HepG2 (cell line): Measurements from ENCODE around the gene CDK14. TPM values are rescaled to one million over a fixed set of nuclear protein-coding genes. Genes with fewer than 3 reads are reported as not detected.

Source experiments
- ATAC-seq: fragments of 200-7000 bp; cut with Tn5 transposase; 3 replicates; pipeline ENCODE4 v1.9.1; 2020; ENCODE audit warnings: mild to moderate bottlenecking, moderate library complexity
- BruUV-seq: library from RNA; stranded (reverse); fragments of 400-500 nt; replicated peaks from 2 replicates; lab custom pipeline; 2021; lab: Mats Ljungman, UMichigan
- CTCF ChIA-PET: fragments of 300-600 bp; formaldehyde crosslinking; extraction: SDS; loops from one replicate; lab custom pipeline; 2021; ENCODE audit warnings: low total read pairs, inconsistent platforms, low intra/inter-chr PET ratio; lab: Yijun Ruan, JAX
- POLR2A ChIA-PET: fragments of 350-600 bp; sonication (Branson Sonifier 250); formaldehyde crosslinking; loops from one replicate; lab custom pipeline; 2020; ENCODE audit warnings: antibody characterized with exemption, inconsistent platforms; lab: Yijun Ruan, JAX
- DNase-seq: peaks from one replicate; pipeline ENCODE4 v3.0.0-alpha.2; 2015; ENCODE audit warnings: low spot score
- FAIRE-seq: peaks from 3 replicates; lab custom pipeline; 2011; peaks lifted over from hg19 to GRCh38; lab: Jason Lieb, UNC
- H2AFZ ChIP-seq: one replicate; pipeline ENCODE4 v1.6.1; 2011; ENCODE audit warnings: low read length, inconsistent platforms
- H3K27ac ChIP-seq: fragments of 300-600 bp; 3 replicates; pipeline ENCODE4 v1.8.0; 2011; ENCODE audit warnings: mixed run types, mild to moderate bottlenecking, mixed read lengths, low read length, inconsistent platforms; ENCODE audit not compliant: insufficient read depth; ENCODE audit errors: extremely low read length
- H3K27me3 ChIP-seq, 2 experiments: fragments of 200-600 bp in 1 of 2; 2 replicates in 1 of 2; 3 replicates in 1 of 2; pipeline versions ENCODE4 v1.6.0 to v1.8.0; 2011; ENCODE audit warnings: low read length in 2 of 2, mild to moderate bottlenecking in 2 of 2, moderate library complexity in 2 of 2, inconsistent platforms in 1 of 2; ENCODE audit not compliant: insufficient read depth in 2 of 2, control insufficient read depth in 1 of 2
- H3K36me3 ChIP-seq, 2 experiments: fragments of 200-600 bp in 1 of 2; replicated peaks in 1 of 2; 2 replicates in 1 of 2; 3 replicates in 1 of 2; pipeline versions ENCODE4 v1.5.1 to v1.8.0; 2011; ENCODE audit warnings: low read length in 2 of 2, inconsistent platforms in 1 of 2; ENCODE audit not compliant: insufficient read depth in 2 of 2, control insufficient read depth in 1 of 2
- H3K4me1 ChIP-seq: 2 replicates; pipeline ENCODE4 v1.5.1; 2012; ENCODE audit warnings: low read length, inconsistent platforms; ENCODE audit not compliant: insufficient read depth
- H3K4me2 ChIP-seq: 2 replicates; pipeline ENCODE4 v1.6.0; 2011; ENCODE audit warnings: low read depth, low read length, inconsistent platforms
- H3K4me3 ChIP-seq, 3 experiments: fragments of 200-600 bp in 1 of 3; sonication (generic), shearing (Covaris generic) in 1 of 3; replicated peaks in 1 of 3; 2 replicates each; pipeline ENCODE4 v1.5.1; 2011 to 2016; ENCODE audit warnings: low read length in 3 of 3, inconsistent platforms in 2 of 3, low read depth in 2 of 3, mild to moderate bottlenecking in 2 of 3, control low read depth in 1 of 3, mixed read lengths in 1 of 3; ENCODE audit not compliant: insufficient read depth in 1 of 3
- H3K79me2 ChIP-seq: one replicate; pipeline ENCODE4 v1.6.1; 2011; ENCODE audit warnings: low read length, inconsistent platforms; ENCODE audit not compliant: insufficient read depth
- H3K9ac ChIP-seq: 2 replicates; pipeline ENCODE4 v1.6.0; 2011; ENCODE audit warnings: mild to moderate bottlenecking, low read depth, low read length, inconsistent platforms; ENCODE audit not compliant: insufficient read depth
- H3K9me3 ChIP-seq: 2 replicates; pipeline ENCODE4 v1.5.1; 2012; ENCODE audit warnings: mild to moderate bottlenecking, low read length
- H4K20me1 ChIP-seq: 2 replicates; pipeline ENCODE4 v1.6.0; 2011; ENCODE audit warnings: inconsistent platforms, mild to moderate bottlenecking, low read length, moderate library complexity; ENCODE audit not compliant: insufficient read depth
- HOXA5 ChIP-seq: sonication (generic); formaldehyde crosslinking; IDR thresholded peaks from 2 replicates; pipeline ENCODE4 v1.4.0; 2020; ENCODE audit warnings: missing genetic modification reagents
- SAP130 ChIP-seq: IDR thresholded peaks from 2 replicates; pipeline ENCODE4 v1.6.1; 2016; ENCODE audit warnings: low read depth
- ZNF569 ChIP-seq: sonication (generic); formaldehyde crosslinking; IDR thresholded peaks from 2 replicates; pipeline ENCODE4 v1.5.0; 2020; ENCODE audit warnings: mild to moderate bottlenecking, missing genetic modification reagents, moderate library complexity, borderline replicate concordance
- ZNF672 ChIP-seq: sonication (generic); formaldehyde crosslinking; IDR thresholded peaks from 2 replicates; pipeline ENCODE4 v1.8.1; 2022; ENCODE audit warnings: missing genetic modification reagents
- in situ Hi-C: cut with HindIII; loops from 2 replicates; pipeline ENCODE4 v1.10.0; 2017; ENCODE audit warnings: low pct_unique_long_range_greater_than_20kb; ENCODE audit not compliant: extremely low pct_ligation_motif_present
- intact Hi-C: fragments of 100-400 bp; cut with micrococcal nuclease; formaldehyde crosslinking; loops from one replicate; pipeline ENCODE4 v1.10.0; 2022; ENCODE audit not compliant: unreplicated experiment
- polyA plus RNA-seq, 8 experiments: library from polyadenylated mRNA; depleted of rRNA in 3 of 8; stranded (reverse) in 7 of 8; unstranded in 1 of 8; fragments of >200 nt; fragmentation: Illumina TruSeq in 4 of 8; extraction: Trizol in 4 of 8; gene quantifications; 2 replicates each; pipeline versions ENCODE4 v1.2.1 to v1.2.3, GENCODE V29; 2011 to 2016; ENCODE audit warnings: low read depth in 4 of 8, missing spikeins in 1 of 8, mixed read lengths in 1 of 8; ENCODE audit not compliant: insufficient read depth in 1 of 8
- total RNA-seq, 5 experiments: library from RNA; depleted of rRNA; stranded (reverse); fragments of >200 nt; fragmentation: Illumina TruSeq; extraction: Trizol; gene quantifications; 2 replicates each; pipeline ENCODE4 v1.2.3, GENCODE V29; 2016; ENCODE audit warnings: low read depth in 1 of 5
- TF ChIP-seq, protein P1 (sequence below): sonication (generic); formaldehyde crosslinking; IDR thresholded peaks from 2 replicates; pipeline ENCODE4 v1.8.1; 2023; ENCODE audit warnings: missing genetic modification reagents, inconsistent platforms, borderline replicate concordance
- TF ChIP-seq, protein P2 (sequence below): sonication (generic); formaldehyde crosslinking; conservative IDR thresholded peaks from 2 replicates; pipeline ENCODE4 v1.4.0; 2020; ENCODE audit warnings: missing genetic modification reagents

Gene CDK14
- total and polyA plus RNA-seq, 2 of the 13 experiments (the other 11 are each of a cell fraction or from before 2014, with no cell fraction given): 0.26 to 0.71 TPM

DNA sequence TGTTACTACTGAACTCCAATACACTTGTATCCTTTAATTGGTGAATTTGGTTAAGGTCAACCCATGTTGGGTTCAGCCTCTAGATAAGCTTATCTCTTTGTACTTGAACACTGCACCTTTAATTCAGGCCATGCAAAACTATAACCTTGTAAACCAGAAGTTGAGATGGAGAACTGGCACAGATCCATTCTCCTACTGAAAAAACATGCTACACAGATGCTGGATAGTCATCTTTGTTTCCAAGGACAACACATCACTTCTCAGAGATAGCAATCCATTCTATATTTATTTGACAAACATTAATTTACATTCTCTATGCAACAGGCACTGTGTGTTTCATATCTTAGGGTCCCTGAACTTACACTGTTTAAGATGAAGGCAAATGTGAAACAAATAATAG, 2.9 kb upstream of the CDK14 start:
- DNase-seq (no peak), ATAC-seq (no peak), FAIRE-seq (no peak)
- Histone ChIP-seq H3K9ac (no peak overlapping the region), H3K79me2 (no peaks in the 10 kb centered on the region), H2AFZ (no peak overlapping the region), H3K27me3 (peaks cover 2 to 16% of the 10 kb centered on the region in 2 experiments; a peak in 2 of 5 replicates), H3K4me3 (no peak overlapping the region), H3K9me3 (no peaks in the 10 kb centered on the region), H4K20me1 (no peaks in the 10 kb centered on the region), H3K27ac (no peak overlapping the region), H3K4me1 (peaks cover 8% of the 10 kb centered on the region; the same call in 1 of the 2 replicates), H3K4me2 (no peak overlapping the region), H3K36me3 (no peaks in the 10 kb centered on the region)
- in situ Hi-C loops: loop anchor here (10.0 kb wide), 1 partner anchor 138 kb away; no protein-coding TSS in a partner anchor
- TF ChIP-seq SAP130 (CRISPR knock-in tag) (no peak), ZNF569 (CRISPR knock-in tag) (no peak), ZNF672 (CRISPR knock-in tag) (no peak), HOXA5 (CRISPR knock-in tag) (no peak)
- TF ChIP-seq, protein P1, sequence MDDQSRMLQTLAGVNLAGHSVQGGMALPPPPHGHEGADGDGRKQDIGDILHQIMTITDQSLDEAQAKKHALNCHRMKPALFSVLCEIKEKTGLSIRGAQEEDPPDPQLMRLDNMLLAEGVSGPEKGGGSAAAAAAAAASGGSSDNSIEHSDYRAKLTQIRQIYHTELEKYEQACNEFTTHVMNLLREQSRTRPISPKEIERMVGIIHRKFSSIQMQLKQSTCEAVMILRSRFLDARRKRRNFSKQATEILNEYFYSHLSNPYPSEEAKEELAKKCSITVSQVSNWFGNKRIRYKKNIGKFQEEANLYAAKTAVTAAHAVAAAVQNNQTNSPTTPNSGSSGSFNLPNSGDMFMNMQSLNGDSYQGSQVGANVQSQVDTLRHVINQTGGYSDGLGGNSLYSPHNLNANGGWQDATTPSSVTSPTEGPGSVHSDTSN (CRISPR knock-in tag): no peak
- TF ChIP-seq, protein P2, sequence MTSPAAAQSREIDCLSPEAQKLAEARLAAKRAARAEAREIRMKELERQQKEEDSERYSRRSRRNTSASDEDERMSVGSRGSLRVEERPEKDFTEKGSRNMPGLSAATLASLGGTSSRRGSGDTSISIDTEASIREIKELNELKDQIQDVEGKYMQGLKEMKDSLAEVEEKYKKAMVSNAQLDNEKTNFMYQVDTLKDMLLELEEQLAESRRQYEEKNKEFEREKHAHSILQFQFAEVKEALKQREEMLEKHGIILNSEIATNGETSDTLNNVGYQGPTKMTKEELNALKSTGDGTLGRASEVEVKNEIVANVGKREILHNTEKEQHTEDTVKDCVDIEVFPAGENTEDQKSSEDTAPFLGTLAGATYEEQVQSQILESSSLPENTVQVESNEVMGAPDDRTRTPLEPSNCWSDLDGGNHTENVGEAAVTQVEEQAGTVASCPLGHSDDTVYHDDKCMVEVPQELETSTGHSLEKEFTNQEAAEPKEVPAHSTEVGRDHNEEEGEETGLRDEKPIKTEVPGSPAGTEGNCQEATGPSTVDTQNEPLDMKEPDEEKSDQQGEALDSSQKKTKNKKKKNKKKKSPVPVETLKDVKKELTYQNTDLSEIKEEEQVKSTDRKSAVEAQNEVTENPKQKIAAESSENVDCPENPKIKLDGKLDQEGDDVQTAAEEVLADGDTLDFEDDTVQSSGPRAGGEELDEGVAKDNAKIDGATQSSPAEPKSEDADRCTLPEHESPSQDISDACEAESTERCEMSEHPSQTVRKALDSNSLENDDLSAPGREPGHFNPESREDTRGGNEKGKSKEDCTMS (CRISPR knock-in tag): no peak
- intact Hi-C loops: no loop called here
- ChIA-PET POLR2A (no interaction called here), CTCF (no interaction called here)
- no TSS peak for BruUV-seq
